HEK293T (cell line): Measurements from ENCODE around the gene USH1C.

ENCODE experiments used
- CTCF ChIA-PET: fragments of 350-600 bp; formaldehyde crosslinking; extraction: SDS; loops from one replicate; lab custom pipeline; 2021; ENCODE audit warnings: antibody characterized with exemption, inconsistent platforms; lab: Yijun Ruan, JAX
- POLR2A ChIA-PET: fragments of 350-600 bp; formaldehyde crosslinking; extraction: SDS; loops from one replicate; lab custom pipeline; 2020; ENCODE audit warnings: antibody characterized with exemption, inconsistent platforms; lab: Yijun Ruan, JAX
- DNase-seq: peaks from one replicate; pipeline ENCODE4 v3.0.0; 2012; ENCODE audit warnings: mixed read lengths; ENCODE audit errors: extremely low spot score
- ARNT ChIP-seq: fragments of 450-650 bp; IDR thresholded peaks from 2 replicates; pipeline ENCODE4 v1.6.1; 2017; ENCODE audit warnings: mild to moderate bottlenecking
- BHLHE40 ChIP-seq: fragments of 450-650 bp; IDR thresholded peaks from 2 replicates; pipeline ENCODE4 v1.6.1; 2016; ENCODE audit warnings: mild to moderate bottlenecking, moderate library complexity, borderline replicate concordance
- CTBP1 ChIP-seq: fragments of 450-650 bp; IDR thresholded peaks from 2 replicates; pipeline ENCODE4 v1.6.1; 2016; ENCODE audit warnings: borderline replicate concordance
- ELF4 ChIP-seq: fragments of 450-650 bp; IDR thresholded peaks from 2 replicates; pipeline ENCODE4 v1.6.1; 2017; ENCODE audit warnings: antibody characterized with exemption
- FOXA1 ChIP-seq: fragments of 450-650 bp; IDR thresholded peaks from 2 replicates; pipeline ENCODE4 v1.6.1; 2016; ENCODE audit warnings: mild to moderate bottlenecking
- FOXK2 ChIP-seq: fragments of 450-650 bp; IDR thresholded peaks from 2 replicates; pipeline ENCODE4 v1.6.1; 2016; ENCODE audit warnings: mild to moderate bottlenecking
- FOXM1 ChIP-seq: fragments of 450-650 bp; IDR thresholded peaks from 2 replicates; pipeline ENCODE4 v1.6.1; 2017; ENCODE audit warnings: mild to moderate bottlenecking, borderline replicate concordance
- HDGF ChIP-seq: fragments of 450-650 bp; IDR thresholded peaks from 2 replicates; pipeline ENCODE4 v1.6.1; 2017; ENCODE audit warnings: antibody characterized with exemption, borderline replicate concordance
- L3MBTL2 ChIP-seq: fragments of 450-650 bp; conservative IDR thresholded peaks from 2 replicates; pipeline ENCODE4 v1.6.1; 2016; ENCODE audit warnings: mild to moderate bottlenecking
- LEF1 ChIP-seq: fragments of 450-650 bp; IDR thresholded peaks from 2 replicates; pipeline ENCODE4 v1.6.1; 2017; ENCODE audit warnings: mild to moderate bottlenecking, borderline replicate concordance
- NFRKB ChIP-seq: fragments of 450-650 bp; IDR thresholded peaks from 2 replicates; pipeline ENCODE4 v1.6.1; 2016; ENCODE audit warnings: mild to moderate bottlenecking, moderate library complexity
- PKNOX1 ChIP-seq: fragments of 450-650 bp; IDR thresholded peaks from 2 replicates; pipeline ENCODE4 v1.6.1; 2016
- SP1 ChIP-seq: fragments of 450-650 bp; IDR thresholded peaks from 2 replicates; pipeline ENCODE4 v1.6.1; 2017
- SUZ12 ChIP-seq: fragments of 450-650 bp; IDR thresholded peaks from 2 replicates; pipeline ENCODE4 v1.6.1; 2016; ENCODE audit warnings: mild to moderate bottlenecking
- TARDBP ChIP-seq: fragments of 450-650 bp; IDR thresholded peaks from 2 replicates; pipeline ENCODE4 v1.6.1; 2016
- ZNF384 ChIP-seq: fragments of 450-650 bp; IDR thresholded peaks from 2 replicates; pipeline ENCODE4 v1.6.1; 2016

USH1C gene

DNA sequence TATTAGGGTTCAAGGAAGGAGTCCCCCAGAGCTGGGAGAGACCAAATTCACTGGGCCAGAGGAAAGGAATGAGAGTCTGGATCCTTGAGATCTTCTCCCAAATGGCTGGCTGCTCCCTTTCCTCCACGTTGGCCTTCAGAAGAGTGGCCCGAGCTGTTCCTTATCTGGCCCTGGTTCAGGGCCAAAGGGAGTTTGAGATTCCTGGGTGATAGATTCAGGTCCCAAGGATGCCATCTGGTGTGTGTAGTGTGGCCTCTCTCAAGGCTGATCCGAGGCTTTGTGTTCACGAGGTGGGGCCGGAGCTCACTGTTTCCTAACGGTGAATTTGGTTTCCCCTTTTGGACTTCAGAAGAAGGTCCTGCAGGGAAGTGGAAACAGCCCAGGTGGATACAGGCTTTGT lies 50.2 kb downstream of the USH1C start:
- no peak for TF ChIP-seq FOXK2
- no peak for TF ChIP-seq LEF1
- TF ChIP-seq FOXA1 = no peak
- no peak for TF ChIP-seq NFRKB
- TF ChIP-seq ARNT = no peak
- no peak for TF ChIP-seq ZNF384
- no peak for TF ChIP-seq BHLHE40
- TF ChIP-seq SUZ12 = no peak
- no peak for TF ChIP-seq HDGF
- no peak for TF ChIP-seq SP1
- TF ChIP-seq FOXM1 = no peak
- no peak for TF ChIP-seq L3MBTL2
- TF ChIP-seq ELF4 = no peak
- TF ChIP-seq PKNOX1 = no peak
- no peak for TF ChIP-seq CTBP1
- no peak for TF ChIP-seq TARDBP
- POLR2A ChIA-PET = no interaction called here
- CTCF ChIA-PET = interaction anchor here (0.9 to 1.9 kb wide), 3 partner anchors 34 to 110 kb away, joined by 4 to 5 read pairs (median 4); no protein-coding TSS in a partner anchor
- no peak for DNase-seq

DNA sequence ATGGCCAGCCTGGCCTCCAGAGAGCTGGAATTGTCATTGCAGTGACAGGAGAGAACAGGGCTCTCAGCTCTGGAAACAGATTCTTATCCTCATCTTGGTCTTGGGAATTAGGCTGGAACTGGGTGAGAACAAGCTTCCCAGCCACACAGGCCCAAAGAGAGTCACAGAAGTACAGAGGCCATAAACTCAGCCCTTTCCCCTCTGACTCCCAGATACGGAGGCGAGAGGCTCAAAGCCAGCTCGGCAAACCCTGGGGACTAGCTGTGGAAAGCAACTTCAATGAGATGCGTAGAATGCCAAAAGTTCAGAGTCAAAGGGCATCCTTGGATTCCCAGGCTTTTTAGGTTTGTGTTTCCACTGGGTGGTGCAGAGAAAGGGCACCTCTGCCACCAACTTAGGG lies 53.3 kb downstream of the USH1C start:
- ChIA-PET CTCF (no interaction called here), POLR2A (no interaction called here)
- no peak for TF ChIP-seq ELF4
- DNase-seq = no peak

GRCh38 chr11:17490232-17490631 lies 54.0 kb downstream of the USH1C start:
- ChIA-PET CTCF (no interaction called here), POLR2A (no interaction called here)
- no peak for TF ChIP-seq TARDBP
- TF ChIP-seq SUZ12 = no peak
- TF ChIP-seq ARNT = no peak
- no peak for TF ChIP-seq NFRKB
- TF ChIP-seq PKNOX1 = no peak
- TF ChIP-seq CTBP1 = no peak
- no peak for TF ChIP-seq SP1
- no peak for TF ChIP-seq ZNF384
- TF ChIP-seq HDGF = no peak
- TF ChIP-seq L3MBTL2 = no peak
- TF ChIP-seq BHLHE40 = no peak
- no peak for TF ChIP-seq ELF4
- TF ChIP-seq FOXA1 = no peak
- TF ChIP-seq FOXM1 = no peak
- TF ChIP-seq FOXK2 = no peak
- TF ChIP-seq LEF1 = no peak
- DNase-seq = no peak

DNA sequence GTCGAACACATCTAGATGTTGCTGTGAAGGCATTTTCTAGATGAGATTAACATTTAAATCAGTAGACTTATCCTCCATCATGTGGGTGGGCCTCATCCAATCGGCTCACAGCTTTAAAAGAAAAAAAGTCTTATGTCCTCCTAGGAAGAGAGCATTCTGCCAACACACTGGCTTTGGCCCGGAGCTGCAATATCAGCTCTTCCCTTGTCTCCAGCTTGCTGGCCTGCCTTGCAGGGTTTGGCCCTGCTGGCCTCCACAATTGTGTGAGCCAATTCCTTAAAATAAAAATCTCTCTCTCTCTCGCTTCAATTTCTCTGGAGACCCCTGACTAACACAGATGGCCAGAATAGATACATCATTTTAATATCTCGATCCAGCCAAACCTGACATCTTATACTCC lies 54.5 kb downstream of the USH1C start:
- TF ChIP-seq ARNT = no peak
- TF ChIP-seq SP1 = no peak
- TF ChIP-seq FOXA1 = no peak
- TF ChIP-seq CTBP1 = no peak
- no peak for TF ChIP-seq FOXK2
- no peak for TF ChIP-seq SUZ12
- TF ChIP-seq L3MBTL2 = no peak
- TF ChIP-seq LEF1 = no peak
- no peak for TF ChIP-seq NFRKB
- TF ChIP-seq BHLHE40 = no peak
- POLR2A ChIA-PET = no interaction called here
- DNase-seq = no peak
- CTCF ChIA-PET = no interaction called here

- POLR2A ChIA-PET = no interaction called here
- no peak for DNase-seq
- TF ChIP-seq ARNT (no peak), SUZ12 (no peak), L3MBTL2 (no peak), FOXA1 (no peak), BHLHE40 (no peak), HDGF (no peak), LEF1 (no peak), ELF4 (no peak)
- CTCF ChIA-PET = no interaction called here
These were observed 55.7 kb downstream of the USH1C start for GRCh38 chr11:17488563-17488962.

DNA sequence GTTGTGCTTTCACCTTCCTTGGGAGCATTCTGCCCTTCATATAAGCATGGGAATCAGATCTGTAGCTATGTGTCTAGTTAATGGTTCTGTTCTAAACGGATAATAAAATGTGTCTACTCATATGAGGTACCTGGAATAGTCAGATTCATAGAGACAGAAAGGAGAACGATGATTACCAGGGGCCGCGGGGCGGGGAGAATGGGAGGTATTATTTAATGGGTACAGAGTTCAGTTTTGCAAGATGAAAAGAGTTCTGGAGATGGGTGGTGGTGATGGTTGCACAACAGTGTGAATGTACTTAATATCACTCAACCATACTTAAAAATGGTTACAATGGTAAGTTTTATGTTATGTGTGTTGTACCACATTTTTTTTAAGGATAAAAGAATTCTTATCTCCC lies 57.6 kb downstream of the USH1C start:
- ChIA-PET CTCF (interaction anchor here (0.7 to 1.1 kb wide), 2 partner anchors 41 to 105 kb away, joined by 3 to 4 read pairs; no protein-coding TSS in a partner anchor), POLR2A (no interaction called here)
- no peak for TF ChIP-seq ZNF384
- TF ChIP-seq SUZ12 = no peak
- TF ChIP-seq NFRKB = no peak
- no peak for TF ChIP-seq LEF1
- TF ChIP-seq FOXK2 = no peak
- no peak for TF ChIP-seq HDGF
- no peak for DNase-seq

- no peak for DNase-seq
- ChIA-PET CTCF (no interaction called here), POLR2A (no interaction called here)
- TF ChIP-seq L3MBTL2 (no peak), FOXK2 (no peak), LEF1 (no peak), PKNOX1 (no peak), BHLHE40 (no peak), SP1 (no peak), HDGF (no peak), ARNT (no peak), NFRKB (no peak), FOXA1 (no peak), ELF4 (no peak), CTBP1 (no peak), FOXM1 (no peak)
These were observed 60.7 kb downstream of the USH1C start for GRCh38 chr11:17483505-17483904.
